MM.1S (cell line): ENCODE measurements around the gene TFAP2B.

Experiments used
- DNase-seq: peaks from one replicate; pipeline ENCODE4 v3.0.0-alpha.2; 2015
- H2AFZ ChIP-seq: fragments of 300-600 bp; sonication (generic); 2 replicates; pipeline ENCODE4 v1.6.0; 2016; ENCODE audit warnings: antibody characterized with exemption, low read length
- H3F3A ChIP-seq: fragments of 300-600 bp; sonication (generic); 2 replicates; pipeline ENCODE4 v1.6.1; 2016; ENCODE audit warnings: mild to moderate bottlenecking, antibody characterized with exemption, low read length, moderate library complexity, mixed read lengths; ENCODE audit not compliant: insufficient read depth
- H3K27ac ChIP-seq: fragments of 300-600 bp; sonication (generic); 2 replicates; pipeline ENCODE4 v1.5.1; 2016; ENCODE audit warnings: mild to moderate bottlenecking, low read length
- H3K27me3 ChIP-seq: fragments of 300-600 bp; sonication (generic); replicated peaks from 2 replicates; pipeline ENCODE4 v1.6.0; 2016; ENCODE audit warnings: low read length; ENCODE audit not compliant: insufficient read depth
- H3K36me3 ChIP-seq: fragments of 300-600 bp; sonication (generic); replicated peaks from 2 replicates; pipeline ENCODE4 v1.6.1; 2016; ENCODE audit warnings: mild to moderate bottlenecking, low read length, mixed read lengths; ENCODE audit not compliant: insufficient read depth
- H3K4me1 ChIP-seq: fragments of 300-600 bp; sonication (generic); 2 replicates; pipeline ENCODE4 v1.6.1; 2016; ENCODE audit warnings: low read length, mixed read lengths
- H3K4me2 ChIP-seq: fragments of 300-600 bp; sonication (generic); 2 replicates; pipeline ENCODE4 v1.6.0; 2016; ENCODE audit warnings: low read depth, low read length
- H3K4me3 ChIP-seq: fragments of 300-600 bp; sonication (generic); 2 replicates; pipeline ENCODE4 v1.5.1; 2016; ENCODE audit warnings: low read length, mixed read lengths
- H3K79me2 ChIP-seq: fragments of 300-600 bp; sonication (generic); 2 replicates; pipeline ENCODE4 v1.6.1; 2016; ENCODE audit warnings: mixed run types, low read length, mixed read lengths
- H3K9ac ChIP-seq: fragments of 300-600 bp; sonication (generic); 2 replicates; pipeline ENCODE4 v1.6.1; 2016; ENCODE audit warnings: low read length, mixed read lengths
- H3K9me2 ChIP-seq: fragments of 300-600 bp; sonication (generic); replicated peaks from 2 replicates; pipeline ENCODE4 v1.6.1; 2016; ENCODE audit warnings: mild to moderate bottlenecking, low read length, mixed read lengths; ENCODE audit not compliant: insufficient read depth
- H3K9me3 ChIP-seq: fragments of 300-600 bp; sonication (generic); replicated peaks from 2 replicates; pipeline ENCODE4 v1.6.1; 2016; ENCODE audit warnings: mild to moderate bottlenecking, low read length, mixed read lengths; ENCODE audit not compliant: insufficient read depth
- H4K20me1 ChIP-seq: fragments of 300-600 bp; sonication (generic); 2 replicates; pipeline ENCODE4 v1.6.1; 2016; ENCODE audit warnings: mild to moderate bottlenecking, low read length, moderate library complexity, mixed read lengths; ENCODE audit not compliant: insufficient read depth
- EZH2 ChIP-seq: fragments of 300-600 bp; sonication (generic); optimal IDR thresholded peaks from 2 replicates; pipeline ENCODE3; 2017; ENCODE audit warnings: low read depth, mild to moderate bottlenecking, antibody characterized with exemption, low read length, mixed read lengths
- EZH2phosphoT487 ChIP-seq: fragments of 300-600 bp; sonication (generic); IDR thresholded peaks from 2 replicates; pipeline ENCODE4 v1.6.1; 2018; ENCODE audit warnings: antibody characterized with exemption, low read length
- TF ChIP-seq, protein P1 (sequence below): fragments of 300-600 bp; sonication (generic); IDR thresholded peaks from 2 replicates; pipeline ENCODE4 v1.5.1; 2016; ENCODE audit warnings: antibody characterized with exemption, low read length, mixed read lengths

TFAP2B gene

GRCh38 chr6:50842861-50843384 lies 24.3 kb downstream of the TFAP2B start:
- Histone ChIP-seq H3K4me2 (no peak overlapping the region), H3K27me3 (no peaks in the 10 kb centered on the region), H3K9ac (no peak overlapping the region)

DNA sequence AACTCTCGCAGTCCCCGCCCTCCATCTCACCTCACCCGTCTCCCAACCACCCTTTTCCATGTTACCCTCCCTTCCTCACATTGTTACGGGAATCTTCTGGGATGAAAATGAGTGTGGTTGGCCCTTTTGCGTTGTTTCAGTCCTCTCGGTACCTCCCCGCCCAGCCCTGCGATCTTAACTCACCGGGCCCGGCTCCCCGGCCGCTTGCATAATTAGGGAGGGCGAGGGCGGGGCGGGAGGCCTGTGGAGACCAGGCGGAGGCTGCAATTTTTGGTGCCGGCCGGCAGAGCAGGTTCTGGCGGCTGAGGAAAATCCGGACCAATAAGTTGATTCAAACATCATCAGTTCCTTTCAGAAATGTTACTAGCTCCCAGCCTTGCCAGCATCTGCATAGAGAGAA lies 25.2 kb downstream of the TFAP2B start:
- H3F3A ChIP-seq: no peaks in the 10 kb centered on the region
- DNase-seq: peak; percentile 27
- peak overlapping the region; percentile 10; the same call in 1 of the 2 replicates for H3K4me2 ChIP-seq
- no peak overlapping the region for H2AFZ ChIP-seq
- H3K9me2 ChIP-seq: no peaks in the 10 kb centered on the region
- H3K4me3 ChIP-seq: peak overlapping the region; percentile 19; the same call in 1 of the 2 replicates
- no peak overlapping the region for H3K9ac ChIP-seq
- no peaks in the 10 kb centered on the region for H3K4me1 ChIP-seq
- no peak overlapping the region for H3K27ac ChIP-seq
- no peaks in the 10 kb centered on the region for H3K79me2 ChIP-seq
- no peaks in the 10 kb centered on the region for H3K27me3 ChIP-seq
- TF ChIP-seq, protein P1, sequence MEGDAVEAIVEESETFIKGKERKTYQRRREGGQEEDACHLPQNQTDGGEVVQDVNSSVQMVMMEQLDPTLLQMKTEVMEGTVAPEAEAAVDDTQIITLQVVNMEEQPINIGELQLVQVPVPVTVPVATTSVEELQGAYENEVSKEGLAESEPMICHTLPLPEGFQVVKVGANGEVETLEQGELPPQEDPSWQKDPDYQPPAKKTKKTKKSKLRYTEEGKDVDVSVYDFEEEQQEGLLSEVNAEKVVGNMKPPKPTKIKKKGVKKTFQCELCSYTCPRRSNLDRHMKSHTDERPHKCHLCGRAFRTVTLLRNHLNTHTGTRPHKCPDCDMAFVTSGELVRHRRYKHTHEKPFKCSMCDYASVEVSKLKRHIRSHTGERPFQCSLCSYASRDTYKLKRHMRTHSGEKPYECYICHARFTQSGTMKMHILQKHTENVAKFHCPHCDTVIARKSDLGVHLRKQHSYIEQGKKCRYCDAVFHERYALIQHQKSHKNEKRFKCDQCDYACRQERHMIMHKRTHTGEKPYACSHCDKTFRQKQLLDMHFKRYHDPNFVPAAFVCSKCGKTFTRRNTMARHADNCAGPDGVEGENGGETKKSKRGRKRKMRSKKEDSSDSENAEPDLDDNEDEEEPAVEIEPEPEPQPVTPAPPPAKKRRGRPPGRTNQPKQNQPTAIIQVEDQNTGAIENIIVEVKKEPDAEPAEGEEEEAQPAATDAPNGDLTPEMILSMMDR: no peak
- TF ChIP-seq EZH2phosphoT487: no peak
- TF ChIP-seq EZH2: no peak
- no peaks in the 10 kb centered on the region for H3K9me3 ChIP-seq
- H3K36me3 ChIP-seq: no peaks in the 10 kb centered on the region
- H4K20me1 ChIP-seq: no peaks in the 10 kb centered on the region

More at GRCh38 chr6:50842861-50843384, 24.3 kb downstream of the TFAP2B start:
- Histone ChIP-seq H3K36me3 (no peaks in the 10 kb centered on the region), H3K9me3 (no peaks in the 10 kb centered on the region), H4K20me1 (no peaks in the 10 kb centered on the region), H3K4me1 (no peaks in the 10 kb centered on the region), H3K79me2 (no peaks in the 10 kb centered on the region), H2AFZ (no peak overlapping the region), H3K9me2 (no peaks in the 10 kb centered on the region), H3K27ac (no peak overlapping the region), H3K4me3 (no peak overlapping the region), H3F3A (no peaks in the 10 kb centered on the region)
- TF ChIP-seq EZH2phosphoT487 (no peak), EZH2 (no peak)
- TF ChIP-seq, protein P1: no peak
- no peak for DNase-seq

DNA sequence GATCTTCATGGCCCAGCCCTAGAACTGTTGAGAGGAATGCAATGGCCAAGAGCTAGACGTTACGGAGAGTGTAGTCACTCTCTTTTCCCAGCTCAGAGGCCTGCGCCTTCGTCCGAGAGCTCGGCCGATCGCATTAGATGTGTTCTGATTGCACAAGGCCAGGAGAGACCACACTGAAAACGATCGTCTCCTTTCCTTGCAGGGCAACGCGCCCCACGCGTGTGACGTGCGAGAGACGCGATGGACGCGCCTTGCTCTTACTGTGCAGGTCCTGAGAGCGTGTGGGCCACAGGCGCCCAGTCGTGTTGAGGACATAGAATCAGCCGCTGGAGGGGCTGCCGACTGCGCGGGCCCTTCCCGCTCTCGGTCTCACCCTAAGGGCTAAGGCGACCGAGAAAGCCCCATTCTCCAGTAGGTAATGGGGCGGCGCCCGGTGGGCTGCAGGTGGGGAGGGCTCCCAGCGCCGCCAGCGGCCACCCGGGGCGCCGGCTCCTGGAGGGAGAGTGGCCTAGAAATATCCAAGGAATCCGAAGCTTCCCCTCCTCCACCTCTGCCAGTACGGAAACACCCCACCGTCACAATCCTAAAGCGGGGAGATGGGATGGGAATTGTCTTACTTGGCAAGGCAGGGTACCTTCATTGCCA lies 26.9 kb downstream of the TFAP2B start:
- H3K9ac ChIP-seq: no peak overlapping the region

More for the DNA sequence above, 26.9 kb downstream of the TFAP2B start:
- no peak overlapping the region for H2AFZ ChIP-seq
- H3K4me1 ChIP-seq: no peaks in the 10 kb centered on the region
- no peak overlapping the region for H3K27ac ChIP-seq
- H3F3A ChIP-seq: no peaks in the 10 kb centered on the region
- H3K27me3 ChIP-seq: no peaks in the 10 kb centered on the region
- H3K79me2 ChIP-seq: no peaks in the 10 kb centered on the region
- H3K4me3 ChIP-seq: no peak overlapping the region
- no peaks in the 10 kb centered on the region for H3K36me3 ChIP-seq
- no peak for DNase-seq
- TF ChIP-seq EZH2 (no peak), EZH2phosphoT487 (no peak)
- TF ChIP-seq, protein P1: no peak
- no peak overlapping the region for H3K4me2 ChIP-seq
- no peaks in the 10 kb centered on the region for H3K9me2 ChIP-seq
- no peaks in the 10 kb centered on the region for H3K9me3 ChIP-seq
- no peaks in the 10 kb centered on the region for H4K20me1 ChIP-seq
